ENCODE data around the gene MINDY4.

MINDY4 gene

DNA sequence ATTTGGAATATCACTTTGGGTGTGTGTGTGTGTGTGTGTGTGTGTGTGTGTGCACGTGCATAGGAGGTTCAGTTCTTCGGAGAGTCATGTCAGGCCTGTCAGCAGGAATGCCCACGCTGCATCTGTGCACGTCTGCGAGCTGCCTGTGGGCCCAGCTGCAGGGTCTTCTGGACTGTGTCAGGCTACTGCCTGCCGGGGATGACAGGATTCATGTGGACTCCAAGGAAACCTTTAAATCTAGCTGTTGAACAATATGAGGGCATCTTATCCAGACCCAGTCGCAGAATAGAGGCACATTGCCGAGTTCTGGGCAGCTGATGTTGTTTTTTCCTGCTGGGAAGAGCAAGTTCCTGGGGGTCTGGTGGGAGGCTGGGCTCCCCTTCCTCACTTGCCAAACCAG lies 159.4 kb downstream of the MINDY4 start:
- DNase-seq (ENCODE audit: low read depth in 3 of 3) = no peak

DNA sequence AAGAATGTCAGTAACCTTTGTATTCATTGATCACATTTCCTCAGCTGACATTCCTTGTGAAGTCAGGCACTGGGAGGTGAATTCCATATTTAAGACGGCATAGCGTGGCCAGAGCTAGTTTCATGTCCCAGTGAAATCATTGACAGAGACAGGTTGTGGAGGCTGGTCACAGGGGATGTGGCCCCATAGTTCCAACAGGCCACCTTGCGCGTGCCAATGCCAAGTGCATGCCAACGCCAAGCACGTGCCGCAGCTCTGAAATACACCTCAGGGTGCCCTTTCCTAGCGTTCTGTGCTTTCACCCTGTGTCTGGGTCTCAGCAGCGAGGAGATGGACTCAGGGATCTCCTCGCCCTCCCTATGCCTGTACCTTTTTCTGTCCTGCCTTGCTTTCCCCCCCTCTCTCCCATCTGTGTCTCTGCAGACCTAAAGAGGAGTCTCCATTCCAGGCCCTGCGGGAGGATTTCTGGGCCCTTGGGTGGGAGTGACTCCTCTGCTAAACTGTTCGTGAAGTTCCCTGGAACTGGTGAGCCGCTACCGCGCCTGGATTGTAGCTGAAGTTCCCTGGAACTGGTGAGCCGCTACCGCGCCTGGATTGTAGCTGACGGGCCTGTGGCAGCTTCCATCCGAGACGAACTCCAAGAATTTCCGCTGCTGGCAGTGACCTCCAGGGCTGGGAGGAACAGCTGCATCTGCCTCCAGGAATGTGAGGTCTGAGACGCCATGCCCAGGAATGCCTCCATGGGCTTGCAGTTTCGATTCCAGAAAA lies 160.1 kb downstream of the MINDY4 start:
- DNase-seq (ENCODE audit: low read depth in 3 of 3) = no peak

DNA sequence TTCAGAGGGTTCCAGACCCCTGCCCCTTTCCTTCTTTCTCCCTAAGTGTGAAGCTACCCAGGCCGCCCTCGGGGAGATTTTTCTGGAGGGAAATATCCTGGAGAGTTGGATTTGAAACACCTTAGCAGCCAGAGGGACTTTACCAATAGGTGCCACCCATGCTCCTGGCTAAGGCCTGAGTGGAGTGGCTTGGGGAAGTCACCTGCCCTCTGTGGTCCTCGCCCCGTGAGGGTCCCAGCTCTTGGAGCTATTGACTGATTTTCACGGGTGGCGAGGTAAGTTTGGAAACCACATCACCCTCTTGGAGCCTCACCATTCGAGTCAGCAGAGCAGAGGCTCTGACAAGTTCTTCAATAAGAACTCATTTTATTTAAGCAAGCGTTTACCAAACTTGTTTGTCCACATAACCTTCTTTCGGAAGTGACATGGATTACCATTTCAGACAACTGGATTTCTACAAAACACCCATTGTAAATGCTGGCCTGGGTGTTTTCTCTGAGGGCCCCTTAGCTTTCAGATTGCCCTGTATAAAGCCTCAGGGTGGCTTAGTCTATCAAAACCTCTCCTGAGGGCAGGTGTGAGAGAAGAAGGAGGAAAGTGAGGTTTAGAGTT lies 160.8 kb downstream of the MINDY4 start:
- no peak for DNase-seq (ENCODE audit: low read depth in 3 of 3)

DNA sequence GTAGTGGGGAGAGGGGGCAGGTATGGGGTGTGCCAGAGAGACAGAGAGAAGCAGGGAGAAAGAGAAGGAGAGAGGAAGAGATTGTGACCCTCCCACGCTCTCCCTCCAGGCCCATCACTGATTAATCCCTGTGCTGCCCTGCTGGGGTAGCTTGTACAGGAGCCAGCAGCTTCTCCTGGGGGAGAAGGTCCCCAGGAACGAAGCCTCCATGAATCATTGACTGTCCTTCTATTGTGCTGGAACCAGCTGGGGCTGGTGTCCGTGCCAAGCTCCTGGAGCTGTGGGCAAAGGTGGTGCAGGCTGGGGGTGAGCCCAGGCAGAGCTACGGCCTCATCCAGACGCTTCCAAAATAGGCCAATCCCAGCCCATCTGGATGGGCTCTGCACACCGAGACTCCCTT lies 161.3 kb downstream of the MINDY4 start:
- DNase-seq (ENCODE audit: low read depth in 3 of 3) = no peak

DNA sequence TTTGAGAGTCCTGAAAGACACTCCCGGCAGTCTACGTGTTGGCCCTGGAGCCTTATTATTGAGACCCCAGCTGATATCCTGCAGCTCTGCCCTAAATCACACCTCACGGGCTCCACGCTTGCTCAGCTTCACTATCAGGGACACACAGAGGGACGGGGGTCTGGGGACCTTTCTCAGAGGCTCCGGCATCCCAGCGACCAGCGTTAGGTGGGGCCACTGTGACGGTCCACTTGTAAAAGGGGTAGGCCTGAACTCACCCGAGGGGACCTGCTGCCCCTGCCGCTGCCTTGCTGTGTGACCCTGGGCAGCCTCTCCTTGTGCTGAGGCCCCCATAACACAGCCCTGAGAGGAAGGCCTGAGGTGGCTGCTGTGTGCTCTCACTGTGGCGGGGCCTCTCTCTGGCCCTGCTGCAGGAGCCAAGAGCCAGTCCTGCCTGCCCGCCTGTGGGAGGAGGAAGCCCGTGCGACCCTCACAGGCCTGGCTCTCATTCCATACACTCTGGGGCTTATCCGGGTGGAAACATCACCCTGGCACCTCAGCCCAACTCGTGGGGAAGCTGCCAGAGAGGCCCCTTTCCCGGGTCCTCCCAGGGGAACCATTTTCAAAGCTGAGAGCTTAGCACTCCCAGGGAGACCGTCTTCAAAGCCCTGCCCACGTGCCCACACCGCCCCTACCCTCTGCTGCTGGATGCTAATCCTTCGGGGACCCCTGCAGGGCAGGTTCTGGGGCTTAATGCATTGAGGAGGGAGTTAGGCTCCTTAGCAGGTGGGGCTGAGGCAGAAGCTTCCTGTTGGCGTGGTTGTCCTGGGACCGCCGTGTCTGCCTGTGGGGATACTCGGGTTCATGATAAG lies 162.1 kb downstream of the MINDY4 start:
- DNase-seq (ENCODE audit: low read depth in 3 of 3) = no peak

DNA sequence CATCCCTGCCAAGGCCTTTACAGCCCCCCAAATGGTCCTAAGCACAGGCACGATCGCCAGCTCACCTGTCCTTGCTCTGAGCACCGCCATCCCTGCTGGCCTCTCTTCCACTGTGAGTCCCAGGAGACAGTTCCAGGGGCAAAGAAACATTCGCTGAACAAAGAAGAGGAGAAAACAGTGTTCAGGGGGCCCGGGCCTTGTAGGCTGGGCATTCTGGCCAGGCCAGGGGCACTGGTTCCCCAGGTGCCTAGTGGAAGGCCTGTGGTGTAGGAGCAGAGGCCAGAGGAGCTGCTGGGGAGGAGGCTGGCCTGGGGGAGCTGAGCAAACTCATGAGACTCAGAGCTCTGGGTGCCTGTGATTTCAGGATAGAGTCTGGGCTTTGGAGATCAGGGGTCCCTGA lies 163.0 kb downstream of the MINDY4 start:
- DNase-seq (ENCODE audit: low read depth in 3 of 3) = no peak

DNA sequence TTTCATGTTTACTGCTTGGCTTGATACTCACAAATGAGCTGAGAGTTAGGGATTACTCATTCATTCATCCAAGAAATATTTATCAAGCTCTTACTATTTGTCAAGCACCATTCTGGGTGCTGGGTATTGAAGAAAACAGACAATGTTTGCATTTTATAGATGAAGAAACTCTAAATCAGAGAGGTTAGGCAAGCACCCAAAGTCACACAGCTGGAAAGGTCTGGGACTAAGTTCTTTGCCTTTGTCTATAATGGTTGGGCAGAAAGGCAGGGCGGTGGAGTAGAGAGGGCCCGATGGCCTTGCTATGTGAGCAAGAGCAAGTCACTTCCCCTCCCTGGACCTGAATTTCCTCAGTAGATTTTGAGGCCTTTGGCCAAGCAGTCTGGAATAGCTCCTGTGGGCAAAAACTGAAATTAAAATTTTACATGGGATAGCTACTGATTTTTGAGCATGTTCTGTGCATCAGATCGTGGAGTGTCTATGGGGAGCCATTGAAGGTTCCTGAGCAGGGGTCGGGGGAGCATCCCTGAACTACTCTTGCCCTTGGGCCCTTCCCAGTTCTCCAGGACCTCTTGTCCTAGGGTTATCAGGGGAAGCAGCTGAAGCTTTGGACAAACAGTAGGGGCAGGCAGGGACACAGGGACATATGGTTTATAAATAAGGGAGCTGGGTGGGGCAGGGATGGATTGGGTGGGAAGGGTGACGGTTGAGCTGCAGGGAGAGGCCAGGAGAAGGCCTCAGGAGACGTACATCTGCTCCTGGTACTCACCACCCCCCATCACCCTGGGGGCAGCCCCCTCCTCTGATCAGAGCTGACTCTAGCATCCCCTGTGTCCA lies 163.7 kb downstream of the MINDY4 start:
- no peak for DNase-seq (ENCODE audit: low read depth in 3 of 3)

DNA sequence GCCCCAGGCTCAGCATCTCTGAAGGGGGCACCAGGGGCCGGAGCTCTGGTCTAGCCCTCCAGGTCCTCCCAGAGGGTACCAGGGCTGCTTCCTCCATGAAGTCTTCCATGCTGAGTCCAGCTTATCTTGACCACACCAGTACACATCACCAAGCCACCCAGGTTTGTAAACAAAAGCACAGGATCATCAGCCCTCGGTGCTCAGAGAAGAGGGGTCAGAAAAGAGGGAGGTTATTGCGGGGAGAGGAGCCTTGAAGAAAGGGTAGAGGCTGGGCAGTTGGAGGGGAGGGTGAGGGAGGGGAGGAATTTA lies 164.3 kb downstream of the MINDY4 start:
- no peak for DNase-seq (ENCODE audit: low read depth in 3 of 3)

DNA sequence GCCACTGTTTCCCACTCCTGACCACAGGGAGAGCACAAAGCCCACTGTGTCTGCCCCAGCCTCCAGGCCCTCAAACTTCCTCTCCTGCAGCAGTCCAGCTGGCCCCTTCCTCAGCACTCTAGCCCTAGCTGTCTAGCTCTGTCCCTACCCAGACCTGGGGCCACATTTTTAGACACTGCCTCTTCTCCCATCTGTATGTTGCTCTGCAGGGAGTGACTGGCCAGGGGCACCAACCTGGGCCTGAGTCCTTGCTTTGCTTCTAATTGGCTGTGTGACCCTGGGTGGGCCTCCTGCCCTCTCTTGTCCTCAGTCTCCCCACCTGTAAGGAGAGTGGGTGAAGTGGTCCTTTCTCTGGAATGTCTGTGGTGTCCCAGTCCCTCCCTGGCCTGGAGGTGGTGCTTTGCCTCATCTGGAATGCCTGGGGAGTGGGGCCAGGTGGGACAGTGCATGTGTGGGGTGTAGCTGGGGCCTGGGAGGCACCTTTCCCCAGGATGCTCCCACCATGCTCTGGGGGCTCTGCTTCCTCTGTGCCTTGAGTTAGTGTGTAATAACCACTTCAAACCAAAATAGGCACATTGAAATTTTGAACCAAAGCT lies 165.5 kb downstream of the MINDY4 start:
- no peak for DNase-seq (ENCODE audit: low read depth in 3 of 3)

DNA sequence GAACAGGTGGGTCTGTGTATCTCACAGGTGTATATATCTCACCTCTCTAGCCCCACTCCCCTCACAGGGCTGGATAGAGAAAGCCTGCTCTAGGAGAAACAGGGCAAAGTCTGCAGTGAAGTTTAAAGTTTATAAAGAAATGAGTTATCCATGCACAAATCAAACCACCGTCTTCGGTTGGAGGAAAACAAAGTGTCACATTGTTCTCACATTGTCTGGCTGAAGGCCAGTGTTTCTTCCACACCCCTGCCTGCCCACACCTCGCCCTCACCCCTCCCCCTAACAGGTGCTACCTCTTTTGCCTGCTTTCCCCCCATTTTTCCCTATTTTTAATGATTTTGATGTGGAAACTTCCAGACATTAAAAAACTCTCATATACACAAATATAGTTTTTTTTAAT lies 166.2 kb downstream of the MINDY4 start:
- no peak for DNase-seq (ENCODE audit: low read depth in 3 of 3)

DNA sequence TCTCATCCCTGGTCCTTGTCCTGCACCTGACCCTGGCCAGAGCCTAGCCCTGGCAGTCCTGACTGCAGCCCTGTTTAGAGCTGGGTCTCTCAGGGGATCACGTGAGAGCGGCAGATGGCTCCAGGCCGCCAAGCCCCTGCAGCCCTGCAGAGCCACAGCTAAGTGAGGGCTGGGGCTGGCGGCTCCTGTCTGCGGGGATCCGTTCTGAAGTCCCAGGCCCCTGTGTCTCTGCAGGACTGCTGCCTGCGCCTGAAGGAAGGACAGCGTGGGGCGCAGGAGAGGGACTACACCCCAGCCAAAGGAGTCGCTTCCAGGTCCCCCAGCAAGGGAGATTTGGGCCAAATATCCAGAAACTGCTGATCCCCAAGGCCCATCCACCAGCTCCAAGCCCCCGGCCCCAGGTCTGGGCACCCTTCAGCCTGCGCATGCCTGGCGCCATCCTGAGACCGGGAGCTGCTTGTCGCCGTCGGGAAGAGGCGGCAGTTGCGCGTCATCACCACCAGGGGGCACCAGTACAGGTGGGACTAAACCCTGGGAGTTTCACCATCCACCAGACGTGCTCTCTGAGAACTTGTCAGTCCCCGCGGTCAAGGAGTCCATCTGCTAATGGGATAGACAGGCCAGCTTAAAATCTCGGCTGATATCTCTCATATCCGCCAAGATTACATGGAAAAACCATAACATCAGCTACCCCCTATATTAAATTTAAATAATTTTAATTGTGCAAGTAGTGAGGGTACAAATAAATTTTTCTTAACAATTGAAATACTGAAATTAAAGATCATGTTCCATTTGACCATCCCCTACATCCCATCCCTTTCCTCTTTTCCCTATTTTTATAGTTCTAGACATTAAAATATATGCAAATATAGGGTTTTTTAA lies 167.5 kb downstream of the MINDY4 start:
- peak; percentile 35 to 72 (median 39) for DNase-seq (ENCODE audit: low read depth in 3 of 3)

DNA sequence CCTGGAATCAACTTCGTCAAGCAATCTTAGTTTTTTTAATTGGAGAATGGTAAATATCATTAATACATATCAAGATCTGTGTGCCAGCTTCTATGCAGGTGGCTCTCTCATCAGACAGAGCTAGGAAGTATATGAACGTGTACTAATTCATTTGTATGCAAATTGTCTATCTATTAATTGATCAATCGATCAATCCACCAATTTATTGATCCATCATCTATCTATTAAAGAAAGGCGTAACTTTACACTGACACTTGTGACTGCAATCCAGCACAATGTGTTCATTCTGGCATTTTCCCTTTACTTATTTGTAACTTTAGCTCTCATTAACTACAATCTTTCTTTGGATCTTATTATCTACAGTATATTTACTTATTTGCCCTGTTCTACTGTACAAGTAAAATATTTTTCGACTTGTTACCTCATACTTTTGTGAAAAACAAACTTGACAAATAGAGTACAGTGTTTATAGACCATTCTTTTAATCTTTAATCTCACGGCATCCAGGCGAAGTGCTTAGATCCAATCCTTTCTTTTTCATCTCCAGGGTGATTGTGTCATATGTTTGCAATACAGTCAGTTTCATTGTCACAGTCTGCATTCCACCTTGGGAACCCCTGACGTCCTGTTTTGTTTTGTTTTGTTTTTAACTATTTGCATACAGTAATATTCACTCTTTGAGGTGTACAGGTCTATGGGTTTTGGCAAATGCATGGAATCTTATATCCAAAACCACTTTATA lies 170.5 kb downstream of the MINDY4 start:
- DNase-seq (ENCODE audit: low read depth in 3 of 3) = no peak
